ENCODE data around the gene TRPV6.

The TRPV6 gene

GRCh38 chr7:142906643-142907042, 21.1 kb upstream of the TRPV6 start:
- no peak for DNase-seq

- no peak for DNase-seq
Measured at GRCh38 chr7:142905759-142906158, 20.2 kb upstream of the TRPV6 start.

- no peak for DNase-seq
Measured at GRCh38 chr7:142904128-142904527, 18.6 kb upstream of the TRPV6 start.

GRCh38 chr7:142901426-142902259, 16.1 kb upstream of the TRPV6 start:
- DNase-seq = no peak

- no peak for DNase-seq
Measured at GRCh38 chr7:142899661-142900060, 14.1 kb upstream of the TRPV6 start.

- DNase-seq = no peak
Measured at GRCh38 chr7:142898377-142899170, 13.0 kb upstream of the TRPV6 start.

GRCh38 chr7:142897691-142898090, 12.1 kb upstream of the TRPV6 start:
- no peak for DNase-seq

- DNase-seq = no peak
Measured at GRCh38 chr7:142896741-142897379, 11.3 kb upstream of the TRPV6 start.

- DNase-seq = no peak
Measured at GRCh38 chr7:142896151-142896550, 10.6 kb upstream of the TRPV6 start.

GRCh38 chr7:142894985-142895593, 9.5 kb upstream of the TRPV6 start:
- no peak for DNase-seq

- no peak for DNase-seq
Measured at GRCh38 chr7:142894112-142894984, 8.8 kb upstream of the TRPV6 start.

GRCh38 chr7:142892951-142893350, 7.4 kb upstream of the TRPV6 start:
- no peak for DNase-seq

- no peak for DNase-seq
Measured at GRCh38 chr7:142891490-142892082, 6.0 kb upstream of the TRPV6 start.

- DNase-seq = no peak
Measured at GRCh38 chr7:142890874-142891485, 5.4 kb upstream of the TRPV6 start.

- no peak for DNase-seq
Measured at GRCh38 chr7:142889816-142890215, 4.3 kb upstream of the TRPV6 start.

GRCh38 chr7:142887282-142888015, 1.9 kb upstream of the TRPV6 start:
- DNase-seq = no peak

- no peak for DNase-seq
Measured at GRCh38 chr7:142886866-142887265, 1.3 kb upstream of the TRPV6 start.

GRCh38 chr7:142884286-142884640, 1.3 kb downstream of the TRPV6 start:
- no peak for DNase-seq

GRCh38 chr7:142883571-142884285, 1.8 kb downstream of the TRPV6 start:
- no peak for DNase-seq

- DNase-seq = no peak
Measured at GRCh38 chr7:142883145-142883544, 2.4 kb downstream of the TRPV6 start.
